T-cell (primary cell): ENCODE results near the gene GDF7. TPM values are rescaled to one million over a fixed set of nuclear protein-coding genes. Genes with fewer than 3 reads are reported as not detected.

ENCODE experiments used
- ATAC-seq, 4 experiments: fragments of 200-7000 bp in 3 of 4; fragments of 150-1000 bp in 1 of 4; cut with Tn5 transposase; replicated peaks in 1 of 4; 1 replicate in 3 of 4; 2 replicates in 1 of 4; pipeline ENCODE4 v1.10.0; 2021; ENCODE audit warnings: moderate library complexity in 3 of 4, mild to moderate bottlenecking in 2 of 4, moderate number of reproducible peaks in 1 of 4
- CTCF ChIA-PET, 2 donors: fragments of 300-600 bp; sonication (Branson Sonifier 250); formaldehyde crosslinking; loops; one replicate each; lab custom pipeline; 2022; ENCODE audit warnings: antibody characterized with exemption in 2 of 2; lab: Charles Lee
- POLR2A ChIA-PET, 2 donors: fragments of 300-600 bp; sonication (Branson Sonifier 250); formaldehyde crosslinking; loops; one replicate each; lab custom pipeline; 2022; ENCODE audit warnings: antibody characterized with exemption in 2 of 2; lab: Charles Lee
- DNase-seq, 35 experiments: peaks; one replicate each; pipeline versions ENCODE4 v3.0.0 to v3.0.0-alpha.2; 2013 to 2023
- H3K27ac ChIP-seq: one replicate; pipeline ENCODE4 v1.5.1; 2013; ENCODE audit warnings: low read length
- H3K27me3 ChIP-seq, 2 experiments: replicated peaks in 1 of 2; 1 replicate in 1 of 2; 2 replicates in 1 of 2; pipeline versions ENCODE4 v1.6.1 to v1.7.0; 2013; ENCODE audit warnings: low read length in 1 of 2, mixed read lengths in 1 of 2; ENCODE audit not compliant: control insufficient read depth in 2 of 2, insufficient read depth in 2 of 2; ENCODE audit errors: extremely low read depth in 1 of 2
- H3K36me3 ChIP-seq, 2 donors: 1 replicate in 1 of 2; 2 replicates in 1 of 2; pipeline versions ENCODE4 v1.6.1 to v1.7.0; 2013; ENCODE audit warnings: low read length in 1 of 2; ENCODE audit not compliant: control insufficient read depth in 2 of 2, insufficient read depth in 1 of 2; ENCODE audit errors: extremely low read depth in 1 of 2
- H3K4me1 ChIP-seq, 2 experiments: 1 replicate in 1 of 2; 2 replicates in 1 of 2; pipeline versions ENCODE4 v1.6.1 to v1.7.0; 2013; ENCODE audit warnings: low read length in 2 of 2, mixed read lengths in 1 of 2; ENCODE audit not compliant: insufficient read depth in 2 of 2, control insufficient read depth in 1 of 2; ENCODE audit errors: extremely low read depth in 1 of 2
- H3K4me3 ChIP-seq, 2 donors: 1 replicate in 1 of 2; 2 replicates in 1 of 2; pipeline versions ENCODE4 v1.5.1 to v1.7.0; 2013; ENCODE audit warnings: mild to moderate bottlenecking in 2 of 2, low read length in 1 of 2, moderate library complexity in 1 of 2; ENCODE audit not compliant: control insufficient read depth in 1 of 2; ENCODE audit errors: extremely low read depth in 1 of 2
- H3K9me3 ChIP-seq: 2 replicates; pipeline ENCODE4 v1.7.0; 2013
- H3K27ac Mint-ChIP-seq, 2 donors: one replicate each; pipeline ENCODE4 v1.8.0; 2020 to 2021; ENCODE audit warnings: mild to moderate bottlenecking in 2 of 2, mixed read lengths in 2 of 2
- H3K27me3 Mint-ChIP-seq, 2 donors: one replicate each; pipeline ENCODE4 v1.8.0; 2021 to 2022; ENCODE audit warnings: mixed read lengths in 2 of 2
- H3K36me3 Mint-ChIP-seq: one replicate; pipeline ENCODE4 v1.8.0; 2021; ENCODE audit warnings: mixed read lengths
- H3K4me1 Mint-ChIP-seq, 3 donors: one replicate each; pipeline ENCODE4 v1.8.0; 2020 to 2022; ENCODE audit warnings: mixed read lengths in 3 of 3, mild to moderate bottlenecking in 1 of 3
- H3K4me3 Mint-ChIP-seq, 3 donors: one replicate each; pipeline ENCODE4 v1.8.0; 2020 to 2022; ENCODE audit warnings: mild to moderate bottlenecking in 3 of 3, mixed read lengths in 3 of 3, moderate library complexity in 3 of 3
- H3K9me3 Mint-ChIP-seq, 3 donors: one replicate each; pipeline ENCODE4 v1.8.0; 2020 to 2022; ENCODE audit warnings: mixed read lengths in 3 of 3
- WGBS: methylation state at CpG from one replicate; pipeline ENCODE4 v1.1.5; 2013; ENCODE audit warnings: missing lambda C conversion rate; ENCODE audit not compliant: insufficient coverage; 5-methylcytosine and 5-hydroxymethylcytosine counted together
- total RNA-seq, 35 experiments: library from RNA in 6 of 35; stranded (reverse) in 6 of 35; fragments of 120-200 nt in 1 of 35; gene quantifications; one replicate each; pipeline versions ENCODE4 v1.2.1 to v1.2.4 and lab custom pipeline; 2013 to 2026

GDF7 gene
- total RNA-seq, 5 donors from 2014 or later (not counting 1 experiment from before 2014, with no cell fraction given): 0.10 to 0.51 (median 0.16) TPM

GRCh38 chr2:20638014-20638413, 28.9 kb upstream of the GDF7 start:
- H3K4me1 ChIP-seq: peaks cover 0 to 8% of the 10 kb centered on the region in 2 experiments
- H3K9me3 ChIP-seq: no peaks in the 10 kb centered on the region
- H3K4me3 ChIP-seq: no peak overlapping the region
- CTCF ChIA-PET: interaction anchor here in 1 of 2 donors (1.6 kb wide), 1 partner anchor 9 kb away, joined by 5 read pairs; no protein-coding TSS in a partner anchor
- ATAC-seq (no peak), DNase-seq (no peak)
- Mint-ChIP-seq H3K27me3 (no peaks in the 10 kb centered on the region), H3K4me1 (peaks cover 4 to 11% (median 5%) of the 10 kb centered on the region in 3 donors), H3K4me3 (no peak overlapping the region), H3K9me3 (no peaks in the 10 kb centered on the region), H3K36me3 (peaks cover 43% of the 10 kb centered on the region), H3K27ac (no peak overlapping the region)
- H3K36me3 ChIP-seq: peaks cover 20 to 47% of the 10 kb centered on the region in 2 donors
- 96% methylated on average over 13 of the region's 13 CpGs for WGBS
- H3K27me3 ChIP-seq: no peaks in the 10 kb centered on the region
- no peak overlapping the region for H3K27ac ChIP-seq
- POLR2A ChIA-PET: no interaction called here

- Mint-ChIP-seq H3K27me3 (no peaks in the 10 kb centered on the region), H3K4me3 (no peak overlapping the region), H3K9me3 (no peaks in the 10 kb centered on the region), H3K4me1 (peaks cover 6 to 11% (median 8%) of the 10 kb centered on the region in 3 donors), H3K27ac (no peak overlapping the region), H3K36me3 (peaks cover 46% of the 10 kb centered on the region)
- no peaks in the 10 kb centered on the region for H3K27me3 ChIP-seq
- peaks cover 0 to 8% of the 10 kb centered on the region in 2 experiments for H3K4me1 ChIP-seq
- WGBS: 94% methylated on average over 8 of the region's 15 CpGs
- ChIA-PET POLR2A (no interaction called here), CTCF (interaction anchor here in 1 of 2 donors (1.6 kb wide), 1 partner anchor 8 kb away, joined by 5 read pairs; no protein-coding TSS in a partner anchor)
- ATAC-seq: no peak
- peaks cover 20 to 48% of the 10 kb centered on the region in 2 donors for H3K36me3 ChIP-seq
- no peak for DNase-seq
- H3K9me3 ChIP-seq: no peaks in the 10 kb centered on the region
- no peak overlapping the region for H3K27ac ChIP-seq
- H3K4me3 ChIP-seq: no peak overlapping the region
These were observed 28.1 kb upstream of the GDF7 start for GRCh38 chr2:20638646-20639430.

- no peak overlapping the region for H3K27ac ChIP-seq
- DNase-seq (no peak), ATAC-seq (no peak)
- peaks cover 49% of the 10 kb centered on the region for H3K36me3 Mint-ChIP-seq
- POLR2A ChIA-PET: interaction anchor here in 1 of 2 donors (0.6 kb wide), 1 partner anchor 214 kb away, joined by 3 read pairs; no protein-coding TSS in a partner anchor
- H3K4me1 Mint-ChIP-seq: peaks cover 6 to 11% (median 10%) of the 10 kb centered on the region in 3 donors
- H3K4me3 Mint-ChIP-seq: no peak overlapping the region
- CTCF ChIA-PET: interaction anchor here (0.6 to 1.4 kb wide), 4 partner anchors 11 to 245 kb away, joined by 4 to 6 read pairs (median 4); no protein-coding TSS in a partner anchor
- peaks cover 17 to 63% of the 10 kb centered on the region in 2 donors for H3K36me3 ChIP-seq
- H3K9me3 Mint-ChIP-seq: no peaks in the 10 kb centered on the region
- peaks cover 0 to 8% of the 10 kb centered on the region in 2 experiments for H3K4me1 ChIP-seq
- no peak overlapping the region for H3K27ac Mint-ChIP-seq
- no peak overlapping the region for H3K4me3 ChIP-seq
- H3K27me3 ChIP-seq: no peaks in the 10 kb centered on the region
- no peaks in the 10 kb centered on the region for H3K9me3 ChIP-seq
- 95% methylated on average over 12 of the region's 14 CpGs for WGBS
- H3K27me3 Mint-ChIP-seq: no peaks in the 10 kb centered on the region
These were observed 26.4 kb upstream of the GDF7 start for GRCh38 chr2:20640411-20641122.

- peaks cover 6 to 11% (median 10%) of the 10 kb centered on the region in 3 donors for H3K4me1 Mint-ChIP-seq
- Histone ChIP-seq H3K36me3 (peaks cover 17 to 57% of the 10 kb centered on the region in 2 donors), H3K4me1 (peaks cover 0 to 8% of the 10 kb centered on the region in 2 experiments), H3K9me3 (no peaks in the 10 kb centered on the region), H3K27ac (no peak overlapping the region), H3K27me3 (no peaks in the 10 kb centered on the region), H3K4me3 (no peak overlapping the region)
- H3K27me3 Mint-ChIP-seq: no peaks in the 10 kb centered on the region
- CTCF ChIA-PET: interaction anchor here (0.5 to 3.3 kb wide), 7 partner anchors 10 to 626 kb away, joined by 4 to 27 read pairs (median 7); no protein-coding TSS in a partner anchor
- H3K9me3 Mint-ChIP-seq: no peaks in the 10 kb centered on the region
- peaks cover 47% of the 10 kb centered on the region for H3K36me3 Mint-ChIP-seq
- POLR2A ChIA-PET: no interaction called here
- DNase-seq: no peak
- WGBS: 95% methylated on average over 22 of the region's 23 CpGs
- H3K4me3 Mint-ChIP-seq: no peak overlapping the region
- no peak overlapping the region for H3K27ac Mint-ChIP-seq
- ATAC-seq: no peak
These were observed 25.6 kb upstream of the GDF7 start for GRCh38 chr2:20641123-20641985.

- no peaks in the 10 kb centered on the region for H3K9me3 ChIP-seq
- peak; percentile 37 to 84 (median 64) for DNase-seq
- ChIA-PET CTCF (interaction anchor here (0.5 to 3.3 kb wide), 18 partner anchors 8 to 627 kb away, joined by 3 to 27 read pairs (median 6); partner anchors contain the start of gene RHOB (in 1 of the 2)), POLR2A (interaction anchor here in 1 of 2 donors (0.6 kb wide), 1 partner anchor 27 kb away, joined by 4 read pairs; no protein-coding TSS in a partner anchor)
- Mint-ChIP-seq H3K9me3 (no peaks in the 10 kb centered on the region), H3K27me3 (no peaks in the 10 kb centered on the region), H3K36me3 (peaks cover 40% of the 10 kb centered on the region), H3K4me3 (no peak overlapping the region), H3K4me1 (peaks cover 6 to 11% (median 10%) of the 10 kb centered on the region in 3 donors), H3K27ac (no peak overlapping the region)
- peaks cover 14 to 48% of the 10 kb centered on the region in 2 donors for H3K36me3 ChIP-seq
- no peaks in the 10 kb centered on the region for H3K27me3 ChIP-seq
- H3K27ac ChIP-seq: no peak overlapping the region
- peaks cover 0 to 8% of the 10 kb centered on the region in 2 experiments for H3K4me1 ChIP-seq
- no peak overlapping the region for H3K4me3 ChIP-seq
- 24% methylated on average over 18 of the region's 26 CpGs for WGBS
- ATAC-seq: peak; percentile 87 to 99 (median 90)
These were observed 24.6 kb upstream of the GDF7 start for GRCh38 chr2:20642055-20642971.
